PC-3 (cell line): Measurements from ENCODE around the gene GOPC. TPM values are rescaled to one million over a fixed set of nuclear protein-coding genes. Genes with fewer than 3 reads are reported as not detected.

Experiments
- ATAC-seq: fragments of 200-7000 bp; cut with Tn5 transposase; 2 replicates; pipeline ENCODE4 v1.9.1; 2020; ENCODE audit warnings: mild to moderate bottlenecking, moderate library complexity
- BruUV-seq: library from RNA; stranded (reverse); fragments of 400-500 nt; replicated peaks from 2 replicates; lab custom pipeline; 2021; lab: Mats Ljungman, UMichigan
- CTCF ChIA-PET: fragments of 300-600 bp; sonication (Branson Sonifier 250); formaldehyde crosslinking; loops from one replicate; lab custom pipeline; 2022; ENCODE audit warnings: antibody characterized with exemption; lab: Charles Lee
- POLR2A ChIA-PET: fragments of 300-600 bp; sonication (Branson Sonifier 250); formaldehyde crosslinking; loops from one replicate; lab custom pipeline; 2022; ENCODE audit warnings: antibody characterized with exemption; ENCODE audit not compliant: unreplicated experiment; lab: Charles Lee
- DNase-seq: peaks from one replicate; pipeline ENCODE4 v3.0.0-alpha.2; 2015
- H2AFZ ChIP-seq: fragments of 300-600 bp; sonication (generic); 2 replicates; pipeline ENCODE4 v1.6.0; 2016; ENCODE audit warnings: antibody characterized with exemption, low read length
- H3F3A ChIP-seq: fragments of 300-600 bp; sonication (generic); one replicate; pipeline ENCODE4 v1.6.0; 2017; ENCODE audit warnings: antibody characterized with exemption, low read length, control low read depth, mild to moderate bottlenecking; ENCODE audit not compliant: unreplicated experiment
- H3K27ac ChIP-seq: fragments of 300-600 bp; sonication (generic); 2 replicates; pipeline ENCODE4 v1.5.1; 2016; ENCODE audit warnings: mild to moderate bottlenecking, low read length
- H3K27me3 ChIP-seq: fragments of 300-600 bp; sonication (generic); 2 replicates; pipeline ENCODE4 v1.6.1; 2016; ENCODE audit warnings: low read length, mixed read lengths
- H3K36me3 ChIP-seq: fragments of 300-600 bp; sonication (generic); 2 replicates; pipeline ENCODE4 v1.6.1; 2016; ENCODE audit warnings: low read depth, mixed run types, low read length, mixed read lengths
- H3K4me1 ChIP-seq: fragments of 300-600 bp; sonication (generic); 2 replicates; pipeline ENCODE4 v1.5.1; 2016; ENCODE audit warnings: low read length; ENCODE audit not compliant: insufficient read depth
- H3K4me2 ChIP-seq: fragments of 300-600 bp; sonication (generic); 2 replicates; pipeline ENCODE4 v1.6.0; 2016; ENCODE audit warnings: low read length
- H3K4me3 ChIP-seq: fragments of 300-600 bp; sonication (generic); 2 replicates; pipeline ENCODE4 v1.5.1; 2016; ENCODE audit warnings: mild to moderate bottlenecking, low read length, mixed read lengths
- H3K79me2 ChIP-seq: fragments of 300-600 bp; sonication (generic); 2 replicates; pipeline ENCODE4 v1.6.1; 2017; ENCODE audit warnings: low read length, mixed read lengths
- H3K9ac ChIP-seq: fragments of 300-600 bp; sonication (generic); 2 replicates; pipeline ENCODE4 v1.6.0; 2016; ENCODE audit warnings: mild to moderate bottlenecking, low read length
- H3K9me2 ChIP-seq: fragments of 300-600 bp; sonication (generic); replicated peaks from 2 replicates; pipeline ENCODE4 v1.6.1; 2016; ENCODE audit warnings: mixed run types, low read length, mixed read lengths
- H3K9me3 ChIP-seq: fragments of 300-600 bp; sonication (generic); 2 replicates; pipeline ENCODE4 v1.6.1; 2016; ENCODE audit warnings: low read length, mixed read lengths
- H4K20me1 ChIP-seq: fragments of 300-600 bp; sonication (generic); 2 replicates; pipeline ENCODE4 v1.6.1; 2016; ENCODE audit warnings: low read length, mixed read lengths
- EZH2 ChIP-seq: fragments of 300-600 bp; sonication (generic); IDR thresholded peaks from one replicate; pipeline ENCODE4 v1.6.1; 2017; ENCODE audit warnings: antibody characterized with exemption, mild to moderate bottlenecking, low read length; ENCODE audit not compliant: unreplicated experiment
- EZH2phosphoT487 ChIP-seq: fragments of 300-600 bp; sonication (generic); IDR thresholded peaks from 2 replicates; pipeline ENCODE4 v1.6.1; 2018; ENCODE audit warnings: mild to moderate bottlenecking, antibody characterized with exemption, low read length, borderline replicate concordance
- intact Hi-C: fragments of 100-400 bp; cut with micrococcal nuclease; formaldehyde crosslinking; loops from 2 replicates; pipeline ENCODE4 v1.9.0; 2023
- total RNA-seq: library from RNA; depleted of rRNA; stranded (reverse); fragments of >200 nt; gene quantifications from 2 replicates; pipeline ENCODE4 v1.2.3, GENCODE V29; 2014
- TF ChIP-seq, protein P1 (sequence below): fragments of 300-600 bp; sonication (generic); conservative IDR thresholded peaks from 2 replicates; pipeline ENCODE4 v1.5.1; 2017; ENCODE audit warnings: antibody characterized with exemption, low read depth, mild to moderate bottlenecking, low read length

The GOPC gene
- total RNA-seq, 1 experiment from 2014 or later = 15.8 TPM

DNA sequence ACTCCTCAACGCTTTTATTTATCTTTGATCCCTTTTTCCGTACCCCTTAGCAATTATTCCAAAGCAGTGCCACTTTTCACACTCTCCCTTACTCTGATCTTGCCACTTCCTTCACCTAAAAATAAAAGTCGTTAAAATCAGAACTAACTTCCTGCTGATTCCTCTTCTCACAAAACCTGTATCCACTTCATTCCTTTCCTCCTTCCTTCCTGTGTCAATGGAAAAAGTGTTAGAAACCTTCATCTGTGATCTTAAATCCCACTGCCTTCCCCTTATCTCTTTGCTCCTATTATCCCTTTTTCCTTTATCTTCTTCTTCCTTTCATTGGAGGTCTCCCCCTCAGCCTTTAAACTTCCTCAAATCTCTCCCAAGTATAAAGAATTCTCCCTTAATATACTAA is 49.2 kb downstream of the GOPC start:
- intact Hi-C loops = no loop called here
- Histone ChIP-seq H3K27ac (no peak overlapping the region), H3K9me3 (no peaks in the 10 kb centered on the region), H4K20me1 (no peaks in the 10 kb centered on the region), H3K9me2 (no peaks in the 10 kb centered on the region), H3K4me1 (peaks cover 37% of the 10 kb centered on the region), H3F3A (no peaks in the 10 kb centered on the region), H3K36me3 (no peaks in the 10 kb centered on the region; the same call in 1 of the 2 replicates), H3K79me2 (no peaks in the 10 kb centered on the region), H3K27me3 (no peaks in the 10 kb centered on the region), H3K4me3 (no peak overlapping the region), H3K4me2 (no peak overlapping the region), H2AFZ (no peak overlapping the region), H3K9ac (no peak overlapping the region)
- ChIA-PET CTCF (interaction anchor here (0.6 kb wide), 1 partner anchor 75 kb away, joined by 4 read pairs; no protein-coding TSS in a partner anchor), POLR2A (no interaction called here)
- no TSS peak for BruUV-seq
- DNase-seq = no peak
- no peak for ATAC-seq
- TF ChIP-seq EZH2 = no peak
- TF ChIP-seq, protein P1, sequence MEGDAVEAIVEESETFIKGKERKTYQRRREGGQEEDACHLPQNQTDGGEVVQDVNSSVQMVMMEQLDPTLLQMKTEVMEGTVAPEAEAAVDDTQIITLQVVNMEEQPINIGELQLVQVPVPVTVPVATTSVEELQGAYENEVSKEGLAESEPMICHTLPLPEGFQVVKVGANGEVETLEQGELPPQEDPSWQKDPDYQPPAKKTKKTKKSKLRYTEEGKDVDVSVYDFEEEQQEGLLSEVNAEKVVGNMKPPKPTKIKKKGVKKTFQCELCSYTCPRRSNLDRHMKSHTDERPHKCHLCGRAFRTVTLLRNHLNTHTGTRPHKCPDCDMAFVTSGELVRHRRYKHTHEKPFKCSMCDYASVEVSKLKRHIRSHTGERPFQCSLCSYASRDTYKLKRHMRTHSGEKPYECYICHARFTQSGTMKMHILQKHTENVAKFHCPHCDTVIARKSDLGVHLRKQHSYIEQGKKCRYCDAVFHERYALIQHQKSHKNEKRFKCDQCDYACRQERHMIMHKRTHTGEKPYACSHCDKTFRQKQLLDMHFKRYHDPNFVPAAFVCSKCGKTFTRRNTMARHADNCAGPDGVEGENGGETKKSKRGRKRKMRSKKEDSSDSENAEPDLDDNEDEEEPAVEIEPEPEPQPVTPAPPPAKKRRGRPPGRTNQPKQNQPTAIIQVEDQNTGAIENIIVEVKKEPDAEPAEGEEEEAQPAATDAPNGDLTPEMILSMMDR = no peak
- no peak for TF ChIP-seq EZH2phosphoT487

GRCh38 chr6:117552618-117553017 is 49.7 kb downstream of the GOPC start:
- CTCF ChIA-PET = interaction anchor here (0.6 kb wide), 1 partner anchor 74 kb away, joined by 4 read pairs; no protein-coding TSS in a partner anchor
- POLR2A ChIA-PET = no interaction called here
- no TSS peak for BruUV-seq
- Histone ChIP-seq H3K9me3 (no peaks in the 10 kb centered on the region), H3K4me1 (peaks cover 41% of the 10 kb centered on the region), H3K9me2 (no peaks in the 10 kb centered on the region), H3K79me2 (no peaks in the 10 kb centered on the region), H2AFZ (no peak overlapping the region), H3K36me3 (no peaks in the 10 kb centered on the region; the same call in 1 of the 2 replicates), H3K4me3 (no peak overlapping the region), H3K27me3 (no peaks in the 10 kb centered on the region), H4K20me1 (no peaks in the 10 kb centered on the region), H3K4me2 (no peak overlapping the region), H3K9ac (no peak overlapping the region), H3K27ac (no peak overlapping the region), H3F3A (no peaks in the 10 kb centered on the region)
- DNase-seq = no peak
- ATAC-seq = no peak
- intact Hi-C loops = no loop called here
- TF ChIP-seq EZH2 (no peak), EZH2phosphoT487 (no peak)
- TF ChIP-seq, protein P1 = no peak

- no peaks in the 10 kb centered on the region for H3K9me3 ChIP-seq
- TF ChIP-seq, protein P1 = no peak
- TF ChIP-seq EZH2phosphoT487 (no peak), EZH2 (no peak)
- H4K20me1 ChIP-seq = no peaks in the 10 kb centered on the region
- DNase-seq (no peak), ATAC-seq (no peak)
- intact Hi-C loops = no loop called here
- H3F3A ChIP-seq = no peaks in the 10 kb centered on the region
- H2AFZ ChIP-seq = no peak overlapping the region
- no peaks in the 10 kb centered on the region for H3K9me2 ChIP-seq
- no peaks in the 10 kb centered on the region for H3K27me3 ChIP-seq
- H3K36me3 ChIP-seq = no peaks in the 10 kb centered on the region; the same call in none of the 2 replicates
- peaks cover 41% of the 10 kb centered on the region for H3K4me1 ChIP-seq
- H3K27ac ChIP-seq = no peak overlapping the region
- ChIA-PET CTCF (interaction anchor here (0.6 kb wide), 1 partner anchor 72 kb away, joined by 4 read pairs; no protein-coding TSS in a partner anchor), POLR2A (no interaction called here)
- BruUV-seq = no TSS peak
- H3K9ac ChIP-seq = no peak overlapping the region
- H3K79me2 ChIP-seq = no peaks in the 10 kb centered on the region
- H3K4me2 ChIP-seq = no peak overlapping the region
- no peak overlapping the region for H3K4me3 ChIP-seq
Measured at GRCh38 chr6:117550618-117551242, 51.6 kb downstream of the GOPC start.
